ENCODE results near the gene OPRM1.

DNA sequence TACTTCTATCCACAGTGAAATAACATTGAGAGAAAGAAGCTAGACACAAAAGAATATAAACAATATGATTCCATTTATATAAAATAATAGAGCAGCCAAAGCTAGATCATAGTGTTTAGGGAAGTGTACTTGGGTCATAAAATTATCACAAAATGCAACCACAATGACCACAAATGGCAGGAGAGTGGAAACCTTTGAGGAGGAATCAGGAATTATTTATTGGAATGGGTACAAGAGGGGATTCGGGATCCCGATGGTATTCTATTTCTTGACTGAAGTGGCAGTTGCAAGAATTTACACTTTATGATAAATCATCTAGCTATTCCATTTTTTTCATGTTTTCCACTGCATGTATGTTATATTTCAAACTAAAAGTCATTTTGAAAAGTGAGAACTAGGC lies 241.5 kb downstream of the OPRM1 start:
- TF ChIP-seq, protein P1, sequence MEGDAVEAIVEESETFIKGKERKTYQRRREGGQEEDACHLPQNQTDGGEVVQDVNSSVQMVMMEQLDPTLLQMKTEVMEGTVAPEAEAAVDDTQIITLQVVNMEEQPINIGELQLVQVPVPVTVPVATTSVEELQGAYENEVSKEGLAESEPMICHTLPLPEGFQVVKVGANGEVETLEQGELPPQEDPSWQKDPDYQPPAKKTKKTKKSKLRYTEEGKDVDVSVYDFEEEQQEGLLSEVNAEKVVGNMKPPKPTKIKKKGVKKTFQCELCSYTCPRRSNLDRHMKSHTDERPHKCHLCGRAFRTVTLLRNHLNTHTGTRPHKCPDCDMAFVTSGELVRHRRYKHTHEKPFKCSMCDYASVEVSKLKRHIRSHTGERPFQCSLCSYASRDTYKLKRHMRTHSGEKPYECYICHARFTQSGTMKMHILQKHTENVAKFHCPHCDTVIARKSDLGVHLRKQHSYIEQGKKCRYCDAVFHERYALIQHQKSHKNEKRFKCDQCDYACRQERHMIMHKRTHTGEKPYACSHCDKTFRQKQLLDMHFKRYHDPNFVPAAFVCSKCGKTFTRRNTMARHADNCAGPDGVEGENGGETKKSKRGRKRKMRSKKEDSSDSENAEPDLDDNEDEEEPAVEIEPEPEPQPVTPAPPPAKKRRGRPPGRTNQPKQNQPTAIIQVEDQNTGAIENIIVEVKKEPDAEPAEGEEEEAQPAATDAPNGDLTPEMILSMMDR (IDR thresholded peaks at IDR 0.05; ENCODE audit: borderline replicate concordance, extremely low read depth, low read length, poor library complexity, severe bottlenecking), result no peak
- TF ChIP-seq EZH2 (IDR thresholded peaks at IDR 0.05; ENCODE audit: borderline replicate concordance, low read depth, low read length, severe bottlenecking), result no peak
